Keratinocyte (primary cell): ENCODE measurements around the gene OMP.

Experiments used
- CTCF ChIP-seq, 3 experiments: IDR thresholded peaks in 1 of 3; conservative IDR thresholded peaks in 1 of 3; optimal IDR thresholded peaks in 1 of 3; 2 replicates in 2 of 3; 3 replicates in 1 of 3; pipeline versions ENCODE3 to v1.5.1; 2011; ENCODE audit warnings: low read length in 3 of 3, mild to moderate bottlenecking in 3 of 3, moderate library complexity in 2 of 3, control low read depth in 1 of 3, inconsistent platforms in 1 of 3; ENCODE audit not compliant: insufficient read depth in 2 of 3; ENCODE audit errors: extremely low read depth in 1 of 3
- EZH2 ChIP-seq: IDR thresholded peaks from one replicate; pipeline ENCODE4 v1.6.1; 2012; ENCODE audit warnings: inconsistent platforms, mild to moderate bottlenecking, low read length, moderate library complexity

DNA sequence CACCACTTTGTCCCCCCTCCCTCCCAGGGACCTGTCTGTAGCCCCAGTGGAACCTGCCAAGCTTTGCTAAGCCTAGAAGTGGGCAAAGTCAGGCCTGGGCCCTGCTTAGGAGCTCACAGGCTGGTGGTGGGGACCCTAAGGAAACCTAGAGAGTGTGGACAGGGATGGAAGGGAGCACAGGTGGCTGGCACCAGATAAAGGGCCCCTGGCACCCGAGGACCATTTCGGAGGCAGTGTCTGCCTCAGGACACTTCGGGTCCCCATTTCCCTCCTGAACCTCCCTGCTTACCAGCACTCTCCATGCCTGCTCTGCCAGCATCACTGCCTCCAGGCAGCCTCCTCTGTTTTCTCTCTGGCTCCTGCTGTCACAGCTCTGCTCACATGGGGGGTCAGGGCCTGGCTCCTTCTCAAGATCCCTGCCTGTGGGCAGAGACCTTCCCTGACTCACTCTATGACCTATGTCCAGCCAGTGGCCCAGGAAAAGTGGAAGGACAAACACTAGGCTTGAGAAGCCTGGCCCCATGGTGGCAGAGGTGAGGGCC is 13.6 kb upstream of the OMP start:
- TF ChIP-seq CTCF (optimal IDR thresholded peaks at IDR 0.05 in 1 of 3, IDR thresholded peaks at IDR 0.05 in 1 of 3, conservative IDR thresholded peaks at IDR 0.05 in 1 of 3; ENCODE audit: extremely low read depth in 1 of 3, insufficient read depth in 2 of 3, low read length in 3 of 3) (no peak), EZH2 (no peak)
